ENCODE measurements around the gene VAX1. TPM values are rescaled to one million over a fixed set of nuclear protein-coding genes. Genes with fewer than 3 reads are reported as not detected.
"Not testable (repeated sequence)": the region's sequence is repeated elsewhere in the genome, so short reads cannot be mapped to it uniquely, and the experiment has no call there.

VAX1 gene
- polyA plus RNA-seq, 1 of the 3 experiments (the other 2 are of a cell fraction): not detected

DNA sequence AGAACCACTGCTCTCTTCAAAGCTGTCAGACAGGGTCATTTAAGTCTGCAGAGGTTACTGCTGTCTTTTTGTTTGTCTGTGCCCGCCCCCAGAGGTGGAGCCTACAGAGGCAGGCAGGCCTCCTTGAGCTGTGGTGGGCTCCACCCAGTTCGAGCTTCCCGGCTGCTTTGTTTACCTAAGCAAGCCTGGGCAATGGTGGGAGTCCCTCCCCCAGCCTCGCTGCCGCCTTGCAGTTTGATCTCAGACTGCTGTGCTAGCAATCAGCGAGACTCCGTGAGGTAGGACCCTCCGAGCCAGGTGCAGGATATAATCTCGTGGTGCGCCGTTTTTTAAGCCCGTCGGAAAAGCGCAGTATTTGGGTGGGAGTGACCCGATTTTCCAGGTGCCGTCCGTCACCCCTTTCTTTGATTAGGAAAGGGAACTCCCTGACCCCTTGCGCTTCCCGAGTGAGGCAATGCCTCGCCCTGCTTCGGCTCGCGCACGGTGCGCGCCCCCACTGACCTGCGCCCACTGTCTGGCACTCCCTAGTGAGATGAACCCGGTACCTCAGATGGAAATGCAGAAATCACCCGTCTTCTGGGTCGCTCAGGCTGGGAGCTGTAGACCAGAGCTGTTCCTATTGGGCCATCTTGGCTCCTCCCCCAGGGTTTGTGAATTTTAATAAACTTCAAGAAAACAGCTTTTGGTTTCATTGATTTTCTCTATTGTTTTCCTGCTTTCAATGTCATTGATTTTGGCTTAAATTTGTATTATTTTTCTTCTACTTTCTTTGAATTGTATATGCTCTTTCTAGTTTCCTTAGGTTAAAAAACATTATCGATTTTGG is 53.4 kb downstream of the VAX1 start:
- H3F3A ChIP-seq (replicated peaks; ENCODE audit: insufficient read depth); DNase-seq; H3K4me3 ChIP-seq (ENCODE audit: low read depth in 2 of 2, low read length in 1 of 2); H3K27me3 ChIP-seq (ENCODE audit: insufficient read depth); H3K79me2 ChIP-seq (ENCODE audit: insufficient read depth); H3K36me3 ChIP-seq (replicated peaks in 1 of 2; ENCODE audit: control insufficient read depth in 1 of 2, insufficient read depth in 2 of 2, low read length in 1 of 2); H3K27ac ChIP-seq (ENCODE audit: low read depth in 2 of 2, low read length in 1 of 2); H3K4me1 ChIP-seq (ENCODE audit: control insufficient read depth in 1 of 2, insufficient read depth in 2 of 2, low read depth in 1 of 2, low read length in 1 of 2); H3K4me2 ChIP-seq; H3K9me3 ChIP-seq; POLR2A ChIA-PET; H4K20me1 ChIP-seq (ENCODE audit: insufficient read depth); H3K9me2 ChIP-seq; H3K9ac ChIP-seq; H2AFZ ChIP-seq (ENCODE audit: low read depth): not testable (repeated sequence)
- 67% methylated on average over 20 of the region's 31 CpGs for WGBS (ENCODE audit: low lambda C conversion rate)
- CTCF ChIA-PET: interaction anchor here (2.0 kb wide), 1 partner anchor 297 kb away, joined by 4 read pairs; no protein-coding TSS in a partner anchor

Small RNAs within 50 kb of the gene (small RNA-seq; reads per million reads assigned to genes)
- 0 to 0.11 (median 0) reads per million in 7 experiments for gene MIR3663

Other genes with a start within 250 kb of the VAX1 start
- gene SHTN1, start 133.1 kb downstream of the VAX1 start, polyA plus RNA-seq (2012; rRNA removed): 5.2 and 6.6 TPM in 2 replicates
- not detected in 2 replicates for gene KCNK18, start 59.2 kb upstream of the VAX1 start, polyA plus RNA-seq (2012; rRNA removed)
- 0.02 TPM in 1 of 2 replicates, not detected in the other for gene SLC18A2, start 102.8 kb upstream of the VAX1 start, polyA plus RNA-seq (2012; rRNA removed)
- 6.6 and 8.4 TPM in 2 replicates for gene PDZD8, start 237.2 kb upstream of the VAX1 start, polyA plus RNA-seq (2012; rRNA removed)

Data from SK-N-SH (cell line).